GM19193 (cell line): ENCODE results near the gene DNAAF5.

Experiments
- POLR2A ChIP-seq: IDR thresholded peaks from 4 replicates; pipeline ENCODE4 v1.6.1; 2011; ENCODE audit not compliant: insufficient read depth, insufficient read length; ENCODE audit errors: extremely low read depth

Gene DNAAF5

DNA sequence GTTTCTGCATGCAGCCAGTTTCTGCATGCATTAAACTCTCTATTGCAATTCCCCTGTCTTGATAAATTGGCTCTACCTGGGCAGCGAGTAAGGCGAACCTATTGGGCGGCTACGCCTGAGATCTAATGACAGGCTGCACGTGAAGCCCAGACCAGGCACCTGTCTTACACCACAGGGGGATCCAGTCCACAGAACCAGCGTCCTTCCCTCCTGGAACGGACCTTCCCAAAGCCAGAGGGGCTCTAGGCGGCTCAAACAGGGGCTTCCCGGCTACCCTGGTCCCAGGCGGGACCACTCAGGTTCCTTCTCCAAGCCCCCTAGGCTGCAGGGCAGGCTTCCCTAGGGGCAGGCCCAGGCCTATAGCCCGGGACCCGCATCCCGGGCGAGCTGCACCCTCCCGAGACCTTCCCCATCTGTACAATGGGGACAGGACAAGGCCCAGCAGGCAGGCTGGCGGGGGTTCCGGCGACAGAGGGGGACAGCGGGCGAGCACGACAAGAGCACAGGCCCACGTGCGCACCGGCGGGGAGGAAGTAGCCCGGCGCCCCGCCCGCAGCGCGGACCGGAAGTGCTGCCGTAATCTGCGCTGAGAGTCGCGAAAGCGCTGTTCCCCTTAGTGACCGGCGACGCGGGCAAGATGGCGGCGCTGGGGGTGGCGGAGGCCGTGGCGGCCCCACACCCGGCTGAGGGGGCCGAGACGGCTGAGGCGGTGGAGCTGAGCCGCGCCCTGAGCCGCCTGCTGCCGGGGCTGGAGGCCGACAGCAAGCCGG is at the start of gene DNAAF5:
TSS of gene DNAAF5 (plus strand) at position 616 of the 770 bp plus-strand sequence. CDS start at position 638, 22 bp downstream.
- TF ChIP-seq POLR2A = peak; percentile 59

DNA sequence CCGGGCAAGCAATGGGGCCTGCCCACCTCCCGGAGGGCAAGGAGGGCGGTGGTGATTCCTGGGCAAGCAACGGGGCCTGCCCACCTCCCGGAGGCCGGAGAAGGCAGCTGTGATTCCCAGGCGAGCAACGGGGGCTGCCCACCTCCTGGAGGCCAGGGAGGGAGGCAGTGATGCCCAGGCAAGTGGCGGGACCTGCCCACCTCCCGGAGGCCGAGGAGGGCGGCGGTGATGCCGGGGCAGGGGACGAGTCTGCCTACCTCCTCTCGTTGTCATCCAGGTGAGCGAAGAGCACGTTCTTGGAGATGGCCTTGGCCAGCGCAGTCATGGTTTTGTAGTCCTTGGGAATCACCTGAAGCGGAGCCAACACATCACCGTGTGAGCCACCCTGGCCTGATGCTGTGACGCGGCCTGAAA is 49.5 kb upstream of the DNAAF5 start:
- TF ChIP-seq POLR2A = no peak

- TF ChIP-seq POLR2A = no peak
These were observed 45.9 kb upstream of the DNAAF5 start for GRCh38 chr7:680411-681127.

- TF ChIP-seq POLR2A = no peak
These were observed 44.8 kb upstream of the DNAAF5 start for GRCh38 chr7:681551-682307.

DNA sequence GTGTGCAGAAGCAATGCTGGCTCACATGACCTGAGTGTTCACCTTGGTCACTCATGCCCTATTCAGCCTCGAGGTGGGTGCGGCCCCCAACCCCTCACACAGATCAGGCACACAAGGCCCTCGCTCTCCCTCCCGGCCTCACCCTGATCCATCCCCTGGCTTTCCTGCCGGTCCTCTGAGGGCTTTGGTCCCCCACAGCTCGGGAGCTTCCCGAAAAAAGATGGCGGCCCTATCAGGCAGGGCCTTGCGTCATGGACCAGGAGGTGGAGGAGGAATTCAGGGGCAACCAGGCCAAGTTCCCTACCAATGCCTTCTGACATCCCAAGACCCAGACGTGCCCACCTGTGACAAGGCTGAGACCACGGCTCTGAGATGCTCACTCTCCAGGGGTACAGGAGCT is 43.7 kb upstream of the DNAAF5 start:
- no peak for TF ChIP-seq POLR2A

- no peak for TF ChIP-seq POLR2A
These were observed 42.8 kb upstream of the DNAAF5 start for GRCh38 chr7:683526-684205.

GRCh38 chr7:684416-684815 is 42.1 kb upstream of the DNAAF5 start:
- no peak for TF ChIP-seq POLR2A

DNA sequence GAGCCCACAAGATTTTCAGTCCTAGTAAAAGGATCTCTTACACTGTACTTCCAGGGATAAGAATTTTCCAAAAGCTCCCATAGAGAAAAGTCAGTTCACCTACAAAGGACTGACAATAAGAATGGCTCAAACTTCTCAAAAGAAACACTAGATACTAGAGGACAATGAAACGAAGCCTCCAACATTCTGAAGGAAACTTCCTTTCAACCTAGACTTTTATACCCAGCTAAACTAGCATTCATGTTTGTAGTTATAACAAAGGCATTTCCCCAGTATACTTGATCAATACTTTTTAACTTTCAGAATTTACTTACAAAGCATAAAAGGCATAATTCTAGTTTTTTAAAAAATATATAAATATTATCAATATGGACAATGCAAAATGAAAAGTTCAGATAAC is 41.0 kb upstream of the DNAAF5 start:
- TF ChIP-seq POLR2A = no peak

DNA sequence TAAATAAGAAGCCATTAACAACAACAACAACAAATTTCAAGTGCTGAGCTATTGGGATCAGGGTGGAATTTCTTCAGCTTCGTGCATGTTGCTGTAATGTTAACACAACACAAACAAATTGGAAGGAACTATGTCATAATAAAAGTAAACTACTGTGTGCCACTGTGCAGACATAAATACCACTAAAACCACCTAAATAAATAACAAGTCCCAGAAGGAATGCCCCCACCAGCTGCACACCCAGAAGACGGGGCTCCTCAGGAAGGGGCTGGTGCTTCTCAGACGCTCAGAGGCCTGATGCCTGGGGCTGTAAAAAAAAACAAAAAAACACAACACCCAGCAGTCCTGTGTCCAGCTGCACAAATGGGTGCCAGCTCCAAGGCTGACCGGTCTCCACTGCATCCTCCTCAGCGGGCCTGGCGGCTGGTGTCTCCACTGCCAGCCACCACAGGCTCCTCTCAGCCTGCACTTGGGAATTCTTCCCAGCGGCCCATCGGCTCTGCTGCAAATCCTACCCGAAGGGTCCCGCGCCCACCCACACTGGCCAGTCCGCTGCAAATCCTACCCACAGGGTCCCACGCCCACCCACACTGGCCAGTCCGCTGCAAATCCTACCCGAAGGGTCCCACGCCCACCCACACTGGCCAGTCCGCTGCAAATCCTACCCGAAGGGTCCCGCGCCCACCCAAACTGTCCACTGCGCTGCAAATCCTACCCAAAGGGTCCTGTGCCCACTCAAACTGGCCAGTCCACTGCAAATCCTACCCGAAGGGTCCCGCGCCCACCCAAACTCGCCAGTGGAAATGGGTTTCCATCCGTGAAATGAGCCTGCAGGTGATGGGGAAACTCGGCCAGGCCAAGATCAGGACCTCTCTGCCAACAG is 35.8 kb upstream of the DNAAF5 start:
- no peak for TF ChIP-seq POLR2A

DNA sequence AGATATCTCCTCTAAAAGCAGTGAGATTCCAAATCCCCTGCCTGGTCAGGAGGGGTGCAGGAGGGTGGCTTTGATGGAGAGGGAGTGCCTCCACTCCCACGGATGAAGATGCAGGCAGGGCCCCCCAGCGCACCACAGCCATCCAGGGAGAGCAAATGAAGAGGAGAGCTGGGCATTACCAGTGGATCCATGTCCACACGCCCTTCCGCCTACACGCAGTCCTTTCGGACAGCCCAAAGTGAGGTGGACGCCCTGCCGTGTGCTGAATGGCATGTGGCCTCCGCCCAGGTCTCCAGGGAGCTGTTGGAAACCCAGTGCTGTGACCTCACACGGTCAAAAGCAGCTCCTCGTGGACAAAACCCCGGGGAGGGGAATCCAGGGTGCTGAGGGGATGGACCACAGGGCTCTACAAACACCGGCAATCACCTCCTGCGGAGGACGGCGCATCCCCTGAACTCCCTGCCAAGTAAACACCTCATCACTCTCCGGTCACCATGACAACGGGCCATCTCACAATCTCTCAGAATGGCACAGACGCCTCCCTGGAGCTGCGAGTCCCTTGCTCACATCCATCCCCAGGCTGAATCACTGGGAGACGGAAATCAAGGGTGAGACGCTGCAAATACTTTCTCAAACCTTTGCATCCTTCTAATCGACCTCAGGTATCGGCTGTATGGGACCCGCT is 35.0 kb upstream of the DNAAF5 start:
- TF ChIP-seq POLR2A = no peak

GRCh38 chr7:693280-693679 is 33.2 kb upstream of the DNAAF5 start:
- TF ChIP-seq POLR2A = no peak

DNA sequence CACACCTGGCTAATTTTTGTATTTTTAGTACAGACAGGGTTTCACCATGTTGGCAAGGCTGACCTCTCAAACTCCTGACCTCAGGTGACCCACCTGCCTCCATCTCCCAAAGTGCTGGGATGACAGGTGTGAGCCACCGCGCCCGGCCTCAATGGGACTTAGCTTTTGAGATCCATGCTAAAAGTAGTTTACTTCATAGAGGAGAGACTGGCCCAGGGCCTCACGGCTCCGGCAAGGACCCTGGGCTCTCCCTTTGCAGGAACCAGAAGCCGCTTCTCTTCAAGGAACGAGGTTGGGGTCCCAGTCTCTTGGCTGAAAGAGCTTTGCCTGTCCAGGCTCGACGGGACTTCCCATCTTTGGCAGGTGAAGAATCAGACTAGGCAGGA is 30.1 kb upstream of the DNAAF5 start:
- TF ChIP-seq POLR2A = no peak

DNA sequence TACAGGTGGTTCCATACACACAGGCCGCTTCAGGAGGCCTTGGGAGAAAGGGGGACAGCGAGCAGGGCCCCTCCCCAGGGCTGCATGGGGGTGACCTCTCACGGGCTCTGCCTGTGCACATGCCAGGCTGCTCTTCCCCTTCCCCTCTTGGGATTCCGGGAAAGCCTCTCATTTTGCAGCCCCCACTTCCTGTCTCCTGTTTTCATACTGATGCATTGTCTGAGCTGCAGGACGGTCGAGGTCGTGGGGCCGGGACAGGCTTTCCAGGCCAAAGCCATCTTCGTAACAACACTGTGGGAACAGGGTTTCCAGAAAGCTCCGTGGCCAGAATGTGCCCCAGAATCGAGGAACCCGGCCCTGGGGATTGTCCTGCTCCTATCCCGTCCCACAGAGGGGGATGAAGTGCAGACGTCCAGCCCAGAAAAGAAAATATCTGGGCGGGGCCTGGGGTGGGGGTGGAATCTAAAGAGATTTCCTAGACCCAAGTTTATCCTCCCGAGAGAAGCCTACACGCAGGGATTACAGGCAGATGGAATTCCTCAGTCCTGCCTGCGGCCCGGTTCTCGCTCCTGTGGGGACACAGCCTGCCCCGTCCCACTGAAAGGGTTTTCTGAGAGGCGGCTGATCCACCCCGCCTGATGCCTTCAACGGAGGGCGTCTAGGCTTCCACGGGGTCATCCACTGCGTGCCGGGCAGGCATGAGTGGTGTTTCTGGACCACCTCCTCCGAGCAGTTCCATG is 29.5 kb upstream of the DNAAF5 start:
- no peak for TF ChIP-seq POLR2A
